Trophoblast cell (in vitro differentiated cells and primary cell): ENCODE results near the gene ZMYND15.
"Not testable (repeated sequence)": the region's sequence is repeated elsewhere in the genome, so short reads cannot be mapped to it uniquely, and the experiment has no call there.

Experiments used
- DNase-seq, 2 donors: peaks; one replicate each; pipeline ENCODE4 v3.0.0-alpha.2; 2016
- H2AFZ ChIP-seq: 2 replicates; pipeline ENCODE4 v1.6.1; 2013; ENCODE audit warnings: low read length, moderate library complexity, mild to moderate bottlenecking; ENCODE audit not compliant: insufficient read depth, poor library complexity
- H2AK5ac ChIP-seq: 2 replicates; pipeline ENCODE4 v1.6.1; 2013; ENCODE audit warnings: mild to moderate bottlenecking, low read length
- H2BK120ac ChIP-seq: 2 replicates; pipeline ENCODE4 v1.6.1; 2013; ENCODE audit warnings: low read length, mild to moderate bottlenecking, moderate library complexity; ENCODE audit not compliant: insufficient read depth, poor library complexity
- H2BK12ac ChIP-seq: 2 replicates; pipeline ENCODE4 v1.6.1; 2013; ENCODE audit warnings: mild to moderate bottlenecking, low read length, moderate library complexity
- H2BK5ac ChIP-seq: 2 replicates; pipeline ENCODE4 v1.6.1; 2013; ENCODE audit warnings: low read length, low read depth, moderate library complexity, mild to moderate bottlenecking; ENCODE audit not compliant: poor library complexity
- H3K14ac ChIP-seq: 2 replicates; pipeline ENCODE4 v1.6.1; 2013; ENCODE audit warnings: mild to moderate bottlenecking, low read length
- H3K18ac ChIP-seq: 2 replicates; pipeline ENCODE4 v1.6.1; 2013; ENCODE audit warnings: mild to moderate bottlenecking, low read length
- H3K23ac ChIP-seq: 2 replicates; pipeline ENCODE4 v1.6.1; 2013; ENCODE audit warnings: low read length
- H3K27ac ChIP-seq: 2 replicates; pipeline ENCODE4 v1.5.1; 2013; ENCODE audit warnings: low read depth, mild to moderate bottlenecking, inconsistent platforms, low read length, moderate library complexity
- H3K27me3 ChIP-seq: 2 replicates; pipeline ENCODE4 v1.6.1; 2013; ENCODE audit warnings: inconsistent platforms, mild to moderate bottlenecking, low read length, moderate library complexity; ENCODE audit not compliant: insufficient read depth
- H3K36me3 ChIP-seq, 2 experiments: 1 replicate in 1 of 2; 2 replicates in 1 of 2; pipeline ENCODE4 v1.6.1; 2013; ENCODE audit warnings: low read length in 2 of 2, mild to moderate bottlenecking in 2 of 2, moderate library complexity in 1 of 2; ENCODE audit not compliant: insufficient read depth in 2 of 2, control insufficient read depth in 1 of 2
- H3K4ac ChIP-seq: 2 replicates; pipeline ENCODE4 v1.6.1; 2013; ENCODE audit warnings: low read depth, mild to moderate bottlenecking, low read length, moderate library complexity
- H3K4me1 ChIP-seq, 2 experiments: 1 replicate in 1 of 2; 2 replicates in 1 of 2; pipeline ENCODE4 v1.6.1; 2013; ENCODE audit warnings: low read length in 2 of 2, mild to moderate bottlenecking in 2 of 2, moderate library complexity in 1 of 2; ENCODE audit not compliant: insufficient read depth in 2 of 2, control insufficient read depth in 1 of 2
- H3K4me2 ChIP-seq: 2 replicates; pipeline ENCODE4 v1.6.1; 2013; ENCODE audit warnings: inconsistent platforms, mild to moderate bottlenecking, low read length, moderate library complexity
- H3K4me3 ChIP-seq: 2 replicates; pipeline ENCODE4 v1.5.1; 2013; ENCODE audit warnings: mild to moderate bottlenecking, low read depth, low read length, inconsistent platforms
- H3K79me1 ChIP-seq: one replicate; pipeline ENCODE4 v1.6.1; 2013; ENCODE audit warnings: low read length
- H3K79me2 ChIP-seq: 2 replicates; pipeline ENCODE4 v1.6.1; 2013; ENCODE audit warnings: low read length, mild to moderate bottlenecking; ENCODE audit not compliant: control insufficient read depth, insufficient read depth, poor library complexity
- H3K9ac ChIP-seq: 2 replicates; pipeline ENCODE4 v1.6.1; 2013; ENCODE audit warnings: mild to moderate bottlenecking, low read length
- H3K9me3 ChIP-seq: 2 replicates; pipeline ENCODE4 v1.6.1; 2013; ENCODE audit warnings: low read depth, mild to moderate bottlenecking, control low read depth, inconsistent platforms, low read length; ENCODE audit not compliant: insufficient read depth
- H4K12ac ChIP-seq: 2 replicates; pipeline ENCODE4 v1.6.1; 2013; ENCODE audit warnings: low read depth, mild to moderate bottlenecking, low read length, moderate library complexity
- H4K8ac ChIP-seq: 2 replicates; pipeline ENCODE4 v1.6.1; 2013; ENCODE audit warnings: low read depth, mild to moderate bottlenecking, low read length, moderate library complexity
- H4K91ac ChIP-seq: one replicate; pipeline ENCODE4 v1.6.1; 2013; ENCODE audit warnings: low read depth, mild to moderate bottlenecking, low read length, moderate library complexity
- WGBS: extraction: QIAGEN DNeasy Blood & Tissue Kit; methylation state at CpG from one replicate; pipeline ENCODE4 v1.1.7; 2013; ENCODE audit warnings: missing lambda C conversion rate; ENCODE audit not compliant: insufficient read length, insufficient coverage; ENCODE audit errors: extremely low coverage; 5-methylcytosine and 5-hydroxymethylcytosine counted together

Gene ZMYND15

GRCh38 chr17:4712526-4712925 lies 27.1 kb upstream of the ZMYND15 start:
- no peak overlapping the region for H3K27ac ChIP-seq
- H2AK5ac ChIP-seq = no peak overlapping the region
- H4K12ac ChIP-seq = no peak overlapping the region
- peaks cover 5 to 12% of the 10 kb centered on the region in 2 experiments for H3K4me1 ChIP-seq
- H2BK120ac ChIP-seq = no peak overlapping the region
- WGBS = no CpG with 5 or more reads among the region's 3 CpGs
- no peak overlapping the region for H3K4ac ChIP-seq
- H3K18ac ChIP-seq = no peak overlapping the region
- H3K9ac ChIP-seq = no peak overlapping the region
- no peak overlapping the region for H2AFZ ChIP-seq
- H3K79me1 ChIP-seq = peaks cover 4% of the 10 kb centered on the region
- no peak overlapping the region for H4K91ac ChIP-seq
- no peak for DNase-seq
- H3K36me3 ChIP-seq = no peaks in the 10 kb centered on the region
- H3K9me3 ChIP-seq = peaks cover 2% of the 10 kb centered on the region
- no peak overlapping the region for H2BK5ac ChIP-seq
- no peak overlapping the region for H3K14ac ChIP-seq
- H4K8ac ChIP-seq = no peak overlapping the region
- H3K27me3 ChIP-seq = no peaks in the 10 kb centered on the region
- H2BK12ac ChIP-seq = no peak overlapping the region
- no peak overlapping the region for H3K23ac ChIP-seq
- no peak overlapping the region for H3K4me2 ChIP-seq
- no peaks in the 10 kb centered on the region for H3K79me2 ChIP-seq
- H3K4me3 ChIP-seq = no peak overlapping the region

DNA sequence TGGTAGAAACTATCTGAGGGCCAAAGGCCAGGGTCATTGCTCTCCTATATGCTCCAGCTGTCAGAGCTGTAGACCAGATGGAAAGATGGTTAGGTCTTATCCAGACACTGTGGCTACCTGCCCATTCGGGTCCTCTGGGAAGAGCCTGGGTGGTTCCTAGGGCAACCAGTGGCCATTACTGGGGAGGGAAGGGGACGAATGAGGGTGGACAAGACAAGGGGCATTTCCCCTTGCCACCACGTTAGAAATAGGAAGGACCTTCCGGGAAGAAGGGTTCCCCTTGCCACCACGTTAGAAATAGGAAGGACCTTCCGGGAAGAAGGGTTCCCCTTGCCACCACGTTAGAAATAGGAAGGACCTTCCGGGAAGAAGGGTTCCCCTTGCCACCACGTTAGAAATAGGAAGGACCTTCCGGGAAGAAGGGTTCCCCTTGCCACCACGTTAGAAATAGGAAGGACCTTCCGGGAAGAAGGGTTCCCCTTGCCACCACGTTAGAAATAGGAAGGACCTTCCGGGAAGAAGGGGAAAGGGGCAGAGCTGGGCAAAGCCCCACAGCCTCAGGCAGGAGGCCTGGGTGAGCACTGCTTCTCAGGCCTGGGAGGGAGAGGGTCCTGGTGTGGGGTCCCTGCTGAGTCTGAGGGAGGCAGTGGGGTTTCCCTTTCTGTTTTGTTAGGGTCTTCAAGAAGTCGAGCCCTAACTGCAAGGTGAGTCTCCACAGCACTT lies 25.1 kb upstream of the ZMYND15 start:
- H3K79me2 ChIP-seq, H3K14ac ChIP-seq, H3K23ac ChIP-seq, H2AK5ac ChIP-seq, H4K8ac ChIP-seq, H3K79me1 ChIP-seq, DNase-seq, H3K9ac ChIP-seq, H2AFZ ChIP-seq, H3K4me1 ChIP-seq, H3K36me3 ChIP-seq, H4K12ac ChIP-seq, H2BK12ac ChIP-seq, H3K4me2 ChIP-seq, H3K27ac ChIP-seq, H3K4ac ChIP-seq, H3K18ac ChIP-seq, H3K27me3 ChIP-seq, H2BK5ac ChIP-seq, H3K9me3 ChIP-seq, H2BK120ac ChIP-seq, H4K91ac ChIP-seq, H3K4me3 ChIP-seq: not testable (repeated sequence)
- WGBS = no CpG with 5 or more reads among the region's 15 CpGs

GRCh38 chr17:4715063-4715744 lies 24.4 kb upstream of the ZMYND15 start:
- Histone ChIP-seq H4K12ac (no peak overlapping the region), H2BK12ac (no peak overlapping the region), H2AK5ac (no peak overlapping the region), H3K79me2 (no peaks in the 10 kb centered on the region), H3K4me1 (peaks cover 5 to 7% of the 10 kb centered on the region in 2 experiments), H2BK5ac (no peak overlapping the region), H3K27ac (no peak overlapping the region), H3K9ac (no peak overlapping the region), H3K79me1 (peaks cover 2% of the 10 kb centered on the region), H3K9me3 (no peaks in the 10 kb centered on the region), H4K91ac (no peak overlapping the region), H3K4ac (no peak overlapping the region), H3K14ac (no peak overlapping the region), H2AFZ (no peak overlapping the region), H3K4me3 (no peak overlapping the region), H3K18ac (no peak overlapping the region), H3K36me3 (no peaks in the 10 kb centered on the region), H4K8ac (no peak overlapping the region), H3K4me2 (no peak overlapping the region), H2BK120ac (no peak overlapping the region), H3K27me3 (no peaks in the 10 kb centered on the region), H3K23ac (no peak overlapping the region)
- WGBS = no CpG with 5 or more reads among the region's 11 CpGs
- no peak for DNase-seq

DNA sequence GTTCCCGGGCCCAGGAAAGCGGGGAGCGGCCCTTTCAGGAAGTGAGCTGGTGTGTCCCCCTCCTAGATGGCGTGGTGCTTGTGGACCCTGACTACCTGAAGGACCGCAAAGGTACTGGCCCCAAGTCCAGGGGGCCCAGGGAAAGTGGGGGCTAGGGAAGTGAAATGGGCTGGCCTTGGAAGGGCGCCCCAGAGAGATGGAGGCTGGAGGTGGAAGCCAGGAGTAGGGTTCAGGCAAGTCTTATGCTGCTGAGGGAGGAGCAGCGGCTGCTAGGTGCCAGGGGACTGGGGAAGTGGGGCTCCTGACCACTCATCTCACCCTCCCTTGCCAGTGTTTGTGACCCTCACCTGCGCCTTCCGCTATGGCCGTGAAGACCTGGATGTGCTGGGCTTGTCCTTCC lies 23.6 kb upstream of the ZMYND15 start:
- Histone ChIP-seq H4K91ac (no peak overlapping the region), H3K27ac (no peak overlapping the region), H3K14ac (no peak overlapping the region), H2BK5ac (no peak overlapping the region), H3K4me2 (no peak overlapping the region), H3K27me3 (no peaks in the 10 kb centered on the region), H3K79me2 (no peaks in the 10 kb centered on the region), H3K4ac (no peak overlapping the region), H3K18ac (no peak overlapping the region), H3K9me3 (no peaks in the 10 kb centered on the region), H3K23ac (no peak overlapping the region), H4K12ac (no peak overlapping the region), H2BK12ac (no peak overlapping the region), H2BK120ac (no peak overlapping the region), H3K36me3 (no peaks in the 10 kb centered on the region), H3K9ac (no peak overlapping the region), H2AK5ac (no peak overlapping the region), H3K79me1 (no peaks in the 10 kb centered on the region), H3K4me3 (no peak overlapping the region), H3K4me1 (peaks cover 1 to 3% of the 10 kb centered on the region in 2 experiments), H4K8ac (no peak overlapping the region), H2AFZ (no peak overlapping the region)
- DNase-seq = no peak
- WGBS = no CpG with 5 or more reads among the region's 10 CpGs
